Glutamatergic neuron (in vitro differentiated cells): ENCODE results near the gene ZDHHC8. TPM values are rescaled to one million over a fixed set of nuclear protein-coding genes. Genes with fewer than 3 reads are reported as not detected.

Source experiments
- DNase-seq: peaks from one replicate; pipeline ENCODE4 v3.0.0; 2022
- H3K27ac Mint-ChIP-seq: one replicate; pipeline ENCODE4 v1.8.0; 2020; ENCODE audit warnings: mild to moderate bottlenecking, mixed read lengths, inconsistent platforms; ENCODE audit not compliant: unreplicated experiment
- H3K27me3 Mint-ChIP-seq: one replicate; pipeline ENCODE4 v1.8.0; 2020; ENCODE audit warnings: mild to moderate bottlenecking, moderate library complexity, mixed read lengths, inconsistent platforms; ENCODE audit not compliant: unreplicated experiment
- H3K36me3 Mint-ChIP-seq: one replicate; pipeline ENCODE4 v1.8.0; 2020; ENCODE audit warnings: mild to moderate bottlenecking, mixed read lengths, inconsistent platforms; ENCODE audit not compliant: unreplicated experiment
- H3K4me1 Mint-ChIP-seq: one replicate; pipeline ENCODE4 v1.8.0; 2020; ENCODE audit warnings: mild to moderate bottlenecking, low read depth, mixed read lengths, inconsistent platforms; ENCODE audit not compliant: unreplicated experiment
- H3K4me3 Mint-ChIP-seq: one replicate; pipeline ENCODE4 v1.8.0; 2020; ENCODE audit warnings: mild to moderate bottlenecking, mixed read lengths, inconsistent platforms; ENCODE audit not compliant: unreplicated experiment
- H3K9me3 Mint-ChIP-seq: one replicate; pipeline ENCODE4 v1.8.0; 2020; ENCODE audit warnings: mild to moderate bottlenecking, moderate library complexity, mixed read lengths, inconsistent platforms; ENCODE audit not compliant: unreplicated experiment
- total RNA-seq: library from RNA; stranded (reverse); fragmentation: NEBNext Ultra II Directional; extraction: Animal tissue kit (Norgen Biotek cat#: 25700); gene quantifications from one replicate; pipeline ENCODE4 v1.2.1, GENCODE V29; 2021; ENCODE audit not compliant: unreplicated experiment
- TF ChIP-seq, protein P1 (sequence below): fragments of 200-600 bp; sonication (generic); IDR thresholded peaks from one replicate; pipeline ENCODE4 v1.5.0; 2021; ENCODE audit not compliant: partially characterized antibody, unreplicated experiment

ZDHHC8 gene
- total RNA-seq, 1 donor from 2014 or later, result 119 TPM

DNA sequence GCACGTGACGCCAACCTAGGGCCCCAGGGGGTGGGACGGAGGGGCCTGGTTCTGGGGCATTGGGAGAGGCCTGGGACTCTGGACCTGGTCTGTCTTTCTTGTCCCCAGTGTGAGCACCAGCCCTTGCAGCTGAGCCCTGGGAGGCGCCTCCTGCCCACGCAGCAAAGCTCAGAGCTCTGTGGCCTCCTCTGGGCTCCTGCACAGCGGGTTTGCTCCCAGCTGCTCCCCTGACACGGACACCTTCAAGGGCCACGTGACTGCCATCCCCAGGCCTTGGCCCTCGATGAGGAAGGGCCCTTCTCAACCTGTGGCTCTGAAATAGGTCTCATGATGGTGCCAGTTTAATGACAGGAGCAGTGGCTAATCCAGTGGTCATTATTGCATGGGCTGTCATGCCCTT, 50.8 kb downstream of the ZDHHC8 start:
- H3K27ac Mint-ChIP-seq, result no peak overlapping the region
- H3K4me3 Mint-ChIP-seq, result no peak overlapping the region
- no peaks in the 10 kb centered on the region for H3K36me3 Mint-ChIP-seq
- peaks cover 1% of the 10 kb centered on the region for H3K4me1 Mint-ChIP-seq
- no peak for DNase-seq
- H3K27me3 Mint-ChIP-seq, result peaks cover 3% of the 10 kb centered on the region
- TF ChIP-seq, protein P1, sequence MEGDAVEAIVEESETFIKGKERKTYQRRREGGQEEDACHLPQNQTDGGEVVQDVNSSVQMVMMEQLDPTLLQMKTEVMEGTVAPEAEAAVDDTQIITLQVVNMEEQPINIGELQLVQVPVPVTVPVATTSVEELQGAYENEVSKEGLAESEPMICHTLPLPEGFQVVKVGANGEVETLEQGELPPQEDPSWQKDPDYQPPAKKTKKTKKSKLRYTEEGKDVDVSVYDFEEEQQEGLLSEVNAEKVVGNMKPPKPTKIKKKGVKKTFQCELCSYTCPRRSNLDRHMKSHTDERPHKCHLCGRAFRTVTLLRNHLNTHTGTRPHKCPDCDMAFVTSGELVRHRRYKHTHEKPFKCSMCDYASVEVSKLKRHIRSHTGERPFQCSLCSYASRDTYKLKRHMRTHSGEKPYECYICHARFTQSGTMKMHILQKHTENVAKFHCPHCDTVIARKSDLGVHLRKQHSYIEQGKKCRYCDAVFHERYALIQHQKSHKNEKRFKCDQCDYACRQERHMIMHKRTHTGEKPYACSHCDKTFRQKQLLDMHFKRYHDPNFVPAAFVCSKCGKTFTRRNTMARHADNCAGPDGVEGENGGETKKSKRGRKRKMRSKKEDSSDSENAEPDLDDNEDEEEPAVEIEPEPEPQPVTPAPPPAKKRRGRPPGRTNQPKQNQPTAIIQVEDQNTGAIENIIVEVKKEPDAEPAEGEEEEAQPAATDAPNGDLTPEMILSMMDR, result no peak
- peaks cover 2% of the 10 kb centered on the region for H3K9me3 Mint-ChIP-seq

DNA sequence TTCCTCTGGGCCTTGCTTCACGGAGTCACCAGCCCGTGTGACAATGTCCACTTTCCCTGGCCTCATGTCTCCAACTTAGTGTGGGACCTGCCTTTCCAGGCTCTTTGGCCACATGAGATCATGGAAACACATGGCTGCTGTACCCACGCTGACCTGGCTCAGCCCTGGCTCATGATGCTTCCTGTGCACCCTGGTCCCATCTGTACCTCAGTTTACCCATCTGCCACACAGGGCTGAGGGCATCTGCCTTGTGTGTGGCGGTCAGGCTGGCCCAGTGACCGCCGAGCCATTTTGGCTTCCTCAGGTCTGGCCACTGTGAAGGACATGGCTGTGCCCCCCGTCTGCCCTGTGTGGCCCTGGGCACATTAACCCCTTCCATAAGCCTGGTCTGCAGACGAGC, 51.5 kb downstream of the ZDHHC8 start:
- Mint-ChIP-seq H3K27ac (no peak overlapping the region), H3K27me3 (peaks cover 2% of the 10 kb centered on the region), H3K4me1 (no peaks in the 10 kb centered on the region), H3K36me3 (no peaks in the 10 kb centered on the region), H3K4me3 (no peak overlapping the region), H3K9me3 (peaks cover 2% of the 10 kb centered on the region)
- TF ChIP-seq, protein P1, result no peak
- DNase-seq, result no peak

DNA sequence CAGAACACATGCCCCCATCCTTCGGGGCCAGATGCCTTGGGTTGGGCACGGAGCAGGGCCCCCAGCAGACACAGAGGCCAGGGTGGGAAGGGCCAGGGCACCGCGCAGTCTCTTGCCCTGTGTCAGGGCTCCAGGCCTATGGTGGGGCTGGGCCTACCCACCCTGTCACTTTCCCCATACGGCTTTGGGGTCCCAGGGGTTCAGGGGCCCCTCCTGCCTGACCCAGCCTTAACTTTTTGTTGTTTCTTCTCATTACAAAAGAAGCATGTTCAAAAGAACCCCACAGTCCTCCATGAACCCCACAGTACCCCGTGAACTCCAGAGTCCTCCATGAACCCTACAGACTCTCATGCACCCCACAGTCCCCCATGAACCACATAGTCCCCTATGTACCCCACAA, 52.2 kb downstream of the ZDHHC8 start:
- Mint-ChIP-seq H3K4me1 (no peaks in the 10 kb centered on the region), H3K36me3 (no peaks in the 10 kb centered on the region), H3K4me3 (no peak overlapping the region), H3K27ac (no peak overlapping the region), H3K9me3 (peaks cover 2% of the 10 kb centered on the region), H3K27me3 (peaks cover 2% of the 10 kb centered on the region)
- DNase-seq, result no peak
- TF ChIP-seq, protein P1, result no peak

DNA sequence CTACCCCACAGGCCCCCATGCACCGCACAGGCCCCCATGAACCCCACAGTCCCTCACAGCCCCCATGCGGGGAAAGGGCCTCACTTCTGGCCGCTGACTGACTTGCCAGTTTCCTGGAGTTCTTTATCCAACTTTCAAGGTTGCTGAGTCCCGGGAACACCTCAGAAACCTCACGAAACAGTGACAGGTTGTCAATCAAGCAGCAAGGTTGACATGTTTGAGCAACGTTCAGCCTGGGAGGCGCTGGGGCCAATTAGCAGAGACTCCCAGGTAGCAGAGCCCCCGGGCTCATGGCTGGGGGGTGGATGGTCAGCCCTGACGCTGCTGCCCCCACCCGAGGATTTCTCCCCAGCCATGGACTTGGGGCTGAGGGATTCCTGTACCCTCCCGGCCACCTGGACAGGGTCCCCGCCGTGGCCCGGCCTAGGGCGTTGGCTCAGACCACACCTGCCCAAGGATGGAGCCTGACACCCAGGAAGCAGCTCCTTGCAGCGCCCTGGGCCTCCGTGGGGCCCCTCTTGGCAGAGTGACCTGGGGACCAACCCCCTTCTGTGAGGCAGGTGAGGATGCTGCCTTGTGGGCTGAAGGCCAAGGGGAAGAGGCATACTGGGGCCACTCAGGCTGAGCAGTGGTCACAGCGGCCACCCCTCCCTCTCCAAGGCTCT, 53.0 kb downstream of the ZDHHC8 start:
- Mint-ChIP-seq H3K27ac (no peak overlapping the region), H3K9me3 (peaks cover 2% of the 10 kb centered on the region), H3K27me3 (peaks cover 2% of the 10 kb centered on the region), H3K4me3 (no peak overlapping the region), H3K4me1 (no peaks in the 10 kb centered on the region), H3K36me3 (no peaks in the 10 kb centered on the region)
- TF ChIP-seq, protein P1, result no peak
- no peak for DNase-seq

DNA sequence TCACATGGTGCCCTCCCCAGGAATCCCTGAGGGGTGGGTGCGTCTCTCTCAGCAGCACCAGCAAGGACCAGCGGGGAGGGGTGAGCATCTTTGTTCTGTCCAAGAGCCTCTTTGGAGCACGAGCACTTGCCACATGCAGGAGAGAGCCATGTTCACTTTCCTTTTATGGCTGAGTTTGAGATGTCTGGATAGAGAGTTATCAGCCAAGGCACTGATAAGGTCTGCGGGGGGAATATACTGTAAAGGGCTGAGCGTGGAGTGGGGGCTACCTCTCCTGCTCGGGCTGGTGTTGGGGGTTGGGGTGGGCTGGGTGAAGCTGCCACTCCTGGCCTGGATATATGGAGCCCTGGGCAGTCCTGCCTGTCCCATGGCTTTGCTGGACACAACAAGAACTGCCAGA, 54.1 kb downstream of the ZDHHC8 start:
- H3K36me3 Mint-ChIP-seq, result no peaks in the 10 kb centered on the region
- TF ChIP-seq, protein P1, result no peak
- H3K4me1 Mint-ChIP-seq, result peaks cover 3% of the 10 kb centered on the region
- H3K9me3 Mint-ChIP-seq, result peaks cover 2% of the 10 kb centered on the region
- DNase-seq, result no peak
- peaks cover 2% of the 10 kb centered on the region for H3K27me3 Mint-ChIP-seq
- H3K4me3 Mint-ChIP-seq, result no peak overlapping the region
- no peak overlapping the region for H3K27ac Mint-ChIP-seq
